HUES64 (cell line): ENCODE measurements around the gene SLC35A3. TPM values are rescaled to one million over a fixed set of nuclear protein-coding genes. Genes with fewer than 3 reads are reported as not detected.

Source experiments
- H3K27ac ChIP-seq: 2 replicates; pipeline ENCODE4 v1.7.0; 2013; ENCODE audit warnings: low read depth, low read length, inconsistent platforms
- H3K27me3 ChIP-seq: 2 replicates; pipeline ENCODE4 v1.6.1; 2013; ENCODE audit warnings: mild to moderate bottlenecking, low read length; ENCODE audit not compliant: insufficient read depth
- H3K36me3 ChIP-seq: 2 replicates; pipeline ENCODE4 v1.6.1; 2013; ENCODE audit warnings: mild to moderate bottlenecking, low read length; ENCODE audit not compliant: insufficient read depth
- H3K4me1 ChIP-seq: 2 replicates; pipeline ENCODE4 v1.6.1; 2013; ENCODE audit warnings: mild to moderate bottlenecking, low read length, moderate library complexity; ENCODE audit not compliant: insufficient read depth
- H3K4me3 ChIP-seq: 2 replicates; pipeline ENCODE4 v1.5.1; 2013; ENCODE audit warnings: mild to moderate bottlenecking, low read length, moderate library complexity
- H3K9ac ChIP-seq: 2 replicates; pipeline ENCODE4 v1.6.1; 2013; ENCODE audit warnings: mild to moderate bottlenecking, low read depth, low read length
- H3K9me3 ChIP-seq: 2 replicates; pipeline ENCODE4 v1.6.1; 2013; ENCODE audit warnings: low read depth, low read length; ENCODE audit not compliant: insufficient read depth
- WGBS: fragments of 150-250, 120-280 bp; methylation state at CpG from one replicate; pipeline ENCODE4 v1.1.7; 2013; ENCODE audit warnings: missing lambda C conversion rate; 5-methylcytosine and 5-hydroxymethylcytosine counted together
- polyA plus RNA-seq, 2 experiments: library from polyadenylated mRNA; stranded (reverse); fragments of 50-300 nt; gene quantifications; one replicate each; pipeline ENCODE4 v1.2.3, GENCODE V29; 2013

Gene SLC35A3
- 9.5 TPM for polyA plus RNA-seq (2013, experiment 1 of 2)
- 11.5 TPM for polyA plus RNA-seq (2013, experiment 2 of 2)

DNA sequence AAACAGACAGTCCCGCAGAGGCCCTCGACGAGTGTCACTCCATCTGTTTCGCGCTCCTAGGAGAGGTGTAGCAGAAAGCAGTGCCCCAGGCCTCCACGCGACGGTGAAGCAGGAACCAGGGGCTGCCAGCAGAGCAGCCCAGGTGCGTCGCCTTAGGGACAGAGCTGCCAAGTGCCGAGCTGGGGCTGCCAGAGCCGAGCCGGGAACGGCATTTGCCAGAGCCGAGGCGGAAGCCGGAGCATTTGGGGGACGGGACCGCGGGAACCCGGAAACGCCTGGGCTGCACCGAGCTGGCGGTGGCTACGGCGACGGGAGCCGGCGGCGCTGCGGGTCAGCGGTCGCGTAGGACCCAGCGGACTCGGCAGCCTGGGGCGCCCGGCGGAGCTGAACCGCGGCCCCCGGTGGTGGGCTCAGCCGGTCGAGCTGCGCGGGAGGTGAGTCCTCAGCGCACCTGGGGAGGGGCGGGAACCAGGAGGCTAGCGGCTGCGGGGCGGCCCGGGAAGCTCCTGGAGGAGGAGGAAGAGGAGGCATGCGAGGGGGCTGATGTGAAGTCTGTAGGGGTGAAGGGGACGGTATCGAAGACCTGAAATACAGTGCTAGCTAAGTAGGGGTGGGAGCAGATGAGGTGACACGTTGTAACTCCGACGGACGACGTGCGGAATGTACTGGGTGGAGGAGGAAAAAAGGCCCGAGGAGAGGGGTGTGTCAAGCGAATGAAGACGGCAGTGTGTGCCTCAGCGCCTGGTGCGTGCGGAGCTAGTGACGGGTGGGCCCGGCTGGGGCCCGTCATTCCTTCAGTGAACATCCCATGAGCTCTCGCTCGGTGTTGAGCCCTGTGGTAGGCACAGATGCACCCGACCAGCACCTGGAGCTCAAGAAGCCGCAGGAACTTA is at the start of gene SLC35A3:
Gene SLC35A3, plus strand, starts transcription at position 268 of the 893 bp plus-strand sequence. CDS start 23,559 bp downstream, outside the sequence.
- Histone ChIP-seq H3K27me3 (no peaks in the 10 kb centered on the region), H3K4me1 (peaks cover 5% of the 10 kb centered on the region; the same call in 1 of the 2 replicates), H3K9ac (peak within 1 kb of the TSS; percentile 77), H3K27ac (peak within 1 kb of the TSS; percentile 67), H3K36me3 (peaks cover 11% of the 10 kb centered on the region), H3K4me3 (peak within 1 kb of the TSS; percentile 88), H3K9me3 (no peaks in the 10 kb centered on the region)
- 1% methylated on average over 74 of the region's 74 CpGs for WGBS

- H3K27me3 ChIP-seq: no peaks in the 10 kb centered on the region
- H3K9ac ChIP-seq: no peak overlapping the region
- H3K4me1 ChIP-seq: 0 out of 2 replicates have a peak, but pooled peaks cover 2% of the 10 kb centered on the region
- H3K27ac ChIP-seq: no peak overlapping the region
- no peaks in the 10 kb centered on the region for H3K9me3 ChIP-seq
- H3K36me3 ChIP-seq: no peaks in the 10 kb centered on the region
- H3K4me3 ChIP-seq: no peak overlapping the region
Observed at GRCh38 chr1:99934801-99935200, 35.0 kb upstream of the SLC35A3 start.

- 100% methylated on average over 1 of the region's 1 CpG for WGBS
- Histone ChIP-seq H3K4me3 (no peak overlapping the region), H3K27ac (no peak overlapping the region), H3K27me3 (no peaks in the 10 kb centered on the region), H3K4me1 (no peaks in the 10 kb centered on the region), H3K9ac (no peak overlapping the region), H3K36me3 (no peaks in the 10 kb centered on the region), H3K9me3 (no peaks in the 10 kb centered on the region)
Observed at GRCh38 chr1:99935534-99935933, 34.3 kb upstream of the SLC35A3 start.

GRCh38 chr1:99936071-99936470 is 33.7 kb upstream of the SLC35A3 start:
- 96% methylated on average over 3 of the region's 3 CpGs for WGBS
- Histone ChIP-seq H3K9me3 (no peaks in the 10 kb centered on the region), H3K27ac (no peak overlapping the region), H3K4me3 (no peak overlapping the region), H3K27me3 (no peaks in the 10 kb centered on the region), H3K4me1 (no peaks in the 10 kb centered on the region), H3K9ac (no peak overlapping the region), H3K36me3 (no peaks in the 10 kb centered on the region)

DNA sequence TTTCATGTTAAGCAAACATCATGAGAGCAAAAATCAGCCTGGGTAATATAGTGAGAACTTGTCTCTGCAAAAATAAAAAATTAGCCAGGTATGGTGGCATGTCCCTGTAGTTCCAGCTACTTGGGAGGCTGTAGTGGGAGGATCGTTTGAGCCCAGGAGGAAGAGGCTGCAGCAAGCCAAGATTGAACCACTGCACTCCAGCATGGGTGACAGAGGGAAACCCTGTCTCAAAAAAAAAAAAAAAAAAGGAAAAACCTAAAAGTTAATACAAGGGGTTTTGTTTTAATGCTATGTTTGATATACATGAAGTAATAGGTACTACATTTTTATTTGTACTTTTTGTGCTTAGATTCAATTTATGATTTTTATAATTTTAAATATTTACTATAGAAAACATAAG is 27.1 kb upstream of the SLC35A3 start:
- Histone ChIP-seq H3K4me1 (no peaks in the 10 kb centered on the region), H3K27me3 (no peaks in the 10 kb centered on the region), H3K9ac (no peak overlapping the region), H3K9me3 (no peaks in the 10 kb centered on the region), H3K27ac (no peak overlapping the region), H3K36me3 (no peaks in the 10 kb centered on the region), H3K4me3 (no peak overlapping the region)
- 79% methylated on average over 1 of the region's 1 CpG for WGBS

GRCh38 chr1:99943223-99943794 is 26.5 kb upstream of the SLC35A3 start:
- Histone ChIP-seq H3K4me3 (no peak overlapping the region), H3K27me3 (no peaks in the 10 kb centered on the region), H3K9me3 (no peaks in the 10 kb centered on the region), H3K27ac (no peak overlapping the region), H3K9ac (no peak overlapping the region), H3K36me3 (no peaks in the 10 kb centered on the region), H3K4me1 (no peaks in the 10 kb centered on the region)
- 88% methylated on average over 7 of the region's 7 CpGs for WGBS

- H3K27ac ChIP-seq: no peak overlapping the region
- no peak overlapping the region for H3K9ac ChIP-seq
- H3K36me3 ChIP-seq: no peaks in the 10 kb centered on the region
- H3K4me3 ChIP-seq: no peak overlapping the region
- H3K27me3 ChIP-seq: no peaks in the 10 kb centered on the region
- H3K4me1 ChIP-seq: no peaks in the 10 kb centered on the region
- 90% methylated on average over 1 of the region's 1 CpG for WGBS
- H3K9me3 ChIP-seq: no peaks in the 10 kb centered on the region
Observed at GRCh38 chr1:99944192-99944591, 25.6 kb upstream of the SLC35A3 start.

DNA sequence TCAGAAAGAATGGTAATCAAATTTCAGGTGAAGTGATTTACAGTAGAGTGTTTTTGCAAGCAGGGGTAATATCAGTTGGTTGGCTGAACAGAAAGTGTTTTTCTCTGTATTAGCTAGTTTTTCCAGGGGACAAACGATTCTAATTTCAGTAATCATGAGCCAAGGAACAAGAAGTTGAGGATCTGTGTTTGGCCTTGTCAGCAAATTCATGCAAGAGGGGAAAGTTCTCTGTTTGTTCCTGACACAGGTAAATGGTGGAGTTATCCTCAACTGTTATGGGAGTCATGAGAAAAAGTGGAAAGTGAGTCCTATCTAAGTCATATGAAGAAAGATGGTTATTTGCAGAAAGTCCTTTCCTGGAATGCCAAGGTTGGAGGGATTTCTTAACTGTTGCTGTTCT is 24.6 kb upstream of the SLC35A3 start:
- Histone ChIP-seq H3K4me1 (no peaks in the 10 kb centered on the region), H3K9me3 (no peaks in the 10 kb centered on the region), H3K36me3 (no peaks in the 10 kb centered on the region), H3K27ac (no peak overlapping the region), H3K4me3 (no peak overlapping the region), H3K27me3 (no peaks in the 10 kb centered on the region), H3K9ac (no peak overlapping the region)
- 90% methylated on average over 1 of the region's 1 CpG for WGBS

GRCh38 chr1:99950486-99950885 is 19.3 kb upstream of the SLC35A3 start:
- H3K9me3 ChIP-seq: no peaks in the 10 kb centered on the region
- H3K9ac ChIP-seq: no peak overlapping the region
- H3K27ac ChIP-seq: no peak overlapping the region; the same call in 1 of the 2 replicates
- H3K4me1 ChIP-seq: no peaks in the 10 kb centered on the region
- H3K36me3 ChIP-seq: no peaks in the 10 kb centered on the region
- 89% methylated on average over 3 of the region's 3 CpGs for WGBS
- H3K27me3 ChIP-seq: no peaks in the 10 kb centered on the region
- H3K4me3 ChIP-seq: no peak overlapping the region

- H3K9me3 ChIP-seq: no peaks in the 10 kb centered on the region
- H3K4me1 ChIP-seq: no peaks in the 10 kb centered on the region
- H3K4me3 ChIP-seq: no peak overlapping the region
- H3K36me3 ChIP-seq: no peaks in the 10 kb centered on the region
- no peak overlapping the region for H3K27ac ChIP-seq
- no peaks in the 10 kb centered on the region for H3K27me3 ChIP-seq
- WGBS: 82% methylated on average over 1 of the region's 1 CpG
- H3K9ac ChIP-seq: no peak overlapping the region
Observed at GRCh38 chr1:99952522-99952921, 17.3 kb upstream of the SLC35A3 start.

GRCh38 chr1:99955375-99955774 is 14.4 kb upstream of the SLC35A3 start:
- H3K27ac ChIP-seq: no peak overlapping the region
- H3K4me1 ChIP-seq: peaks cover 6% of the 10 kb centered on the region; the same call in 1 of the 2 replicates
- H3K9ac ChIP-seq: no peak overlapping the region
- H3K36me3 ChIP-seq: no peaks in the 10 kb centered on the region
- H3K9me3 ChIP-seq: no peaks in the 10 kb centered on the region
- H3K27me3 ChIP-seq: no peaks in the 10 kb centered on the region
- WGBS: 91% methylated on average over 1 of the region's 3 CpGs
- no peak overlapping the region for H3K4me3 ChIP-seq
